ENCODE data around the gene TTC21A. TPM values are rescaled to one million over a fixed set of nuclear protein-coding genes. Genes with fewer than 3 reads are reported as not detected.
A peak's percentile ranks its signal among the peaks of the same experiment; 100 is the strongest.
"Not testable (repeated sequence)": the region's sequence is repeated elsewhere in the genome, so short reads cannot be mapped to it uniquely, and the experiment has no call there.

The TTC21A gene
- total and polyA plus RNA-seq, 2 experiments from 2014 or later, result 1.8 to 2.0 TPM

DNA sequence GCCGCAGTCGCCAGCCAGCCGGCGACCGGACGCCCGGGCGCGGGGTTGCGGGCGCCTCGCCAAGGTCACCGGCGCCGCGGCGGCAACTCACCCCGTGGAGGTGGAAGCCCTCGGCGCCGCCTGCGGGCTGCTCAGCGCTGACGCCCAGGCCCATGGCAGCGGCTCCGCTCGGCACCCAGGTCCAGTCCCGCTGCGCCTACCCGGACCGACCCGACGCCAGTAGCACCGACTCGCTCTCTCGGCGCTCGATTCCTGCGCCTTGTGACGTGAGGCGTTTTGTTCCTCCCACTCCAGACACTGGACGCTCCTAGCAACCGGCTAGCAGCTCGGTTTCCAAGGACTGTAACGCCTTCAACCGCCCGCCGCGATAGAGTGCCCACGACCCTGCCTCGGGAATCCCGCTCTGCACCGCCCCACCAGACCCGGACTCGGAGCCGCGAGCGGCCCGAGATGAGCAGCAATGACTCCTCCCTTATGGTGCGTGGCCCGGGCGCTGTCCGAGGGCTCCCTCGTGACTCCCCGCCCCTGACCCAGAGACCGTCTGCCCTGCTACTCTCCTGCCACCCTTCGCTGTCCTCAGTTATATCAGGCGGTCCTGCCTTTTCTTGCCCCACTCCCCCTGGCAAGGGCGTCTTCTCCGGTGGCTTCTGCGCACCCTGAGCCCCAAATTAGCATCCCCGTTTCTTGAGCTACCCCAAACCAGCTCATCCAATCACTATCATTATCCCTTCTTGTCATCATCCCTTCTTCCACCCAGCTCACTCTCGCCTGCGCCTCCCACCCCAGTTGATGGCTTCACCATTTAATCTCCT lies at the start of gene TTC21A, which contains the start of gene GORASP1 (continued):
- TF ChIP-seq, protein P1, sequence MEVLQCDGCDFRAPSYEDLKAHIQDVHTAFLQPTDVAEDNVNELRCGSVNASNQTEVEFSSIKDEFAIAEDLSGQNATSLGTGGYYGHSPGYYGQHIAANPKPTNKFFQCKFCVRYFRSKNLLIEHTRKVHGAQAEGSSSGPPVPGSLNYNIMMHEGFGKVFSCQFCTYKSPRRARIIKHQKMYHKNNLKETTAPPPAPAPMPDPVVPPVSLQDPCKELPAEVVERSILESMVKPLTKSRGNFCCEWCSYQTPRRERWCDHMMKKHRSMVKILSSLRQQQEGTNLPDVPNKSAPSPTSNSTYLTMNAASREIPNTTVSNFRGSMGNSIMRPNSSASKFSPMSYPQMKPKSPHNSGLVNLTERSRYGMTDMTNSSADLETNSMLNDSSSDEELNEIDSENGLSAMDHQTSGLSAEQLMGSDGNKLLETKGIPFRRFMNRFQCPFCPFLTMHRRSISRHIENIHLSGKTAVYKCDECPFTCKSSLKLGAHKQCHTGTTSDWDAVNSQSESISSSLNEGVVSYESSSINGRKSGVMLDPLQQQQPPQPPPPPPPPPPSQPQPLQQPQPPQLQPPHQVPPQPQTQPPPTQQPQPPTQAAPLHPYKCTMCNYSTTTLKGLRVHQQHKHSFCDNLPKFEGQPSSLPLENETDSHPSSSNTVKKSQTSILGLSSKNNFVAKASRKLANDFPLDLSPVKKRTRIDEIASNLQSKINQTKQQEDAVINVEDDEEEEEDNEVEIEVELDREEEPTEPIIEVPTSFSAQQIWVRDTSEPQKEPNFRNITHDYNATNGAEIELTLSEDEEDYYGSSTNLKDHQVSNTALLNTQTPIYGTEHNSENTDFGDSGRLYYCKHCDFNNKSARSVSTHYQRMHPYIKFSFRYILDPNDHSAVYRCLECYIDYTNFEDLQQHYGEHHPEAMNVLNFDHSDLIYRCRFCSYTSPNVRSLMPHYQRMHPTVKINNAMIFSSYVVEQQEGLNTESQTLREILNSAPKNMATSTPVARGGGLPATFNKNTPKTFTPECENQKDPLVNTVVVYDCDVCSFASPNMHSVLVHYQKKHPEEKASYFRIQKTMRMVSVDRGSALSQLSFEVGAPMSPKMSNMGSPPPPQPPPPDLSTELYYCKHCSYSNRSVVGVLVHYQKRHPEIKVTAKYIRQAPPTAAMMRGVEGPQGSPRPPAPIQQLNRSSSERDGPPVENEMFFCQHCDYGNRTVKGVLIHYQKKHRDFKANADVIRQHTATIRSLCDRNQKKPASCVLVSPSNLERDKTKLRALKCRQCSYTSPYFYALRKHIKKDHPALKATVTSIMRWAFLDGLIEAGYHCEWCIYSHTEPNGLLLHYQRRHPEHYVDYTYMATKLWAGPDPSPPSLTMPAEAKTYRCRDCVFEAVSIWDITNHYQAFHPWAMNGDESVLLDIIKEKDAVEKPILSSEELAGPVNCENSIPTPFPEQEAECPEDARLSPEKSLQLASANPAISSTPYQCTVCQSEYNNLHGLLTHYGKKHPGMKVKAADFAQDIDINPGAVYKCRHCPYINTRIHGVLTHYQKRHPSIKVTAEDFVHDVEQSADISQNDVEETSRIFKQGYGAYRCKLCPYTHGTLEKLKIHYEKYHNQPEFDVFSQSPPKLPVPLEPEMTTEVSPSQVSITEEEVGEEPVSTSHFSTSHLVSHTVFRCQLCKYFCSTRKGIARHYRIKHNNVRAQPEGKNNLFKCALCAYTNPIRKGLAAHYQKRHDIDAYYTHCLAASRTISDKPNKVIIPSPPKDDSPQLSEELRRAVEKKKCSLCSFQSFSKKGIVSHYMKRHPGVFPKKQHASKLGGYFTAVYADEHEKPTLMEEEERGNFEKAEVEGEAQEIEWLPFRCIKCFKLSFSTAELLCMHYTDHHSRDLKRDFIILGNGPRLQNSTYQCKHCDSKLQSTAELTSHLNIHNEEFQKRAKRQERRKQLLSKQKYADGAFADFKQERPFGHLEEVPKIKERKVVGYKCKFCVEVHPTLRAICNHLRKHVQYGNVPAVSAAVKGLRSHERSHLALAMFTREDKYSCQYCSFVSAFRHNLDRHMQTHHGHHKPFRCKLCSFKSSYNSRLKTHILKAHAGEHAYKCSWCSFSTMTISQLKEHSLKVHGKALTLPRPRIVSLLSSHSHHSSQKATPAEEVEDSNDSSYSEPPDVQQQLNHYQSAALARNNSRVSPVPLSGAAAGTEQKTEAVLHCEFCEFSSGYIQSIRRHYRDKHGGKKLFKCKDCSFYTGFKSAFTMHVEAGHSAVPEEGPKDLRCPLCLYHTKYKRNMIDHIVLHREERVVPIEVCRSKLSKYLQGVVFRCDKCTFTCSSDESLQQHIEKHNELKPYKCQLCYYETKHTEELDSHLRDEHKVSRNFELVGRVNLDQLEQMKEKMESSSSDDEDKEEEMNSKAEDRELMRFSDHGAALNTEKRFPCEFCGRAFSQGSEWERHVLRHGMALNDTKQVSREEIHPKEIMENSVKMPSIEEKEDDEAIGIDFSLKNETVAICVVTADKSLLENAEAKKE (CRISPR knock-in tag; IDR thresholded peaks at IDR 0.05), result no peak
- TF ChIP-seq EZH2phosphoT487 (IDR thresholded peaks at IDR 0.05; ENCODE audit: unreplicated experiment) (no peak), NANOG (IDR thresholded peaks at IDR 0.05; ENCODE audit: borderline replicate concordance) (no peak), POLR2AphosphoS5 (IDR thresholded peaks at IDR 0.05; ENCODE audit: low read depth) (peak; percentile 63), JUNB (IDR thresholded peaks at IDR 0.05; ENCODE audit: unreplicated experiment) (no peak)

- not testable (repeated sequence) for H3K4me1 ChIP-seq (ENCODE audit: insufficient read depth); H3K36me3 ChIP-seq (ENCODE audit: insufficient read depth); H3K4me3 Mint-ChIP-seq; H3F3A ChIP-seq (replicated peaks; ENCODE audit: low read depth); H3K4me1 Mint-ChIP-seq; H3K27me3 Mint-ChIP-seq (ENCODE audit: insufficient read depth, low read depth, poor library complexity); H3K36me3 Mint-ChIP-seq (ENCODE audit: low read depth); H3K9me2 ChIP-seq (ENCODE audit: insufficient read depth); H3K27ac Mint-ChIP-seq; ATAC-seq; H3K9me3 Mint-ChIP-seq; H2AFZ ChIP-seq; H3K4me2 ChIP-seq; DNase-seq (ENCODE audit: low spot score); H3K27ac ChIP-seq (ENCODE audit: low read depth); H3K27me3 ChIP-seq (ENCODE audit: insufficient read depth); H3K4me3 ChIP-seq
- peaks cover 91% of the 10 kb centered on the region for H3K79me2 ChIP-seq (replicated peaks; ENCODE audit: insufficient read depth)
- peaks cover 21% of the 10 kb centered on the region; the same call in 1 of the 2 replicates for H4K20me1 ChIP-seq (replicated peaks; ENCODE audit: insufficient read depth)
These were observed 46.3 kb upstream of the TTC21A start for GRCh38 chr3:39061228-39061627.

All from GM23338 (cell line).